Measurements from ENCODE around the gene SCAP. TPM values are rescaled to one million over a fixed set of nuclear protein-coding genes. Genes with fewer than 3 reads are reported as not detected.

SCAP gene
- total and polyA plus RNA-seq, 2 experiments from 2014 or later: 35.5 to 141 TPM

GRCh38 chr3:47378869-47379268, 96.9 kb downstream of the SCAP start (continued):
- TF ChIP-seq ZNF114 (CRISPR knock-in tag; IDR thresholded peaks at IDR 0.05): no peak

GRCh38 chr3:47377186-47377585, 98.6 kb downstream of the SCAP start:
- Histone ChIP-seq H3K4me1 (ENCODE audit: insufficient read depth) (0 out of 2 replicates have a peak, but pooled peaks cover 4% of the 10 kb centered on the region), H3K4me3 (no peak overlapping the region), H3K27ac (ENCODE audit: low read depth) (no peak overlapping the region), H3K27me3 (ENCODE audit: insufficient read depth) (no peaks in the 10 kb centered on the region), H3K9me2 (ENCODE audit: insufficient read depth) (no peaks in the 10 kb centered on the region), H3K36me3 (ENCODE audit: insufficient read depth) (no peaks in the 10 kb centered on the region), H3K4me2 (no peak overlapping the region), H4K20me1 (replicated peaks; ENCODE audit: insufficient read depth) (peaks cover 8% of the 10 kb centered on the region; the same call in 1 of the 2 replicates), H2AFZ (no peak overlapping the region), H3K79me2 (replicated peaks; ENCODE audit: insufficient read depth) (peaks cover 14% of the 10 kb centered on the region), H3F3A (replicated peaks; ENCODE audit: low read depth) (peaks cover 11% of the 10 kb centered on the region; the same call in 1 of the 2 replicates)
- no peak for TF ChIP-seq ZNF462 (CRISPR knock-in tag; IDR thresholded peaks at IDR 0.05)
- no peak for TF ChIP-seq POLR2AphosphoS5 (IDR thresholded peaks at IDR 0.05; ENCODE audit: low read depth)
- no peak for TF ChIP-seq ZNF331 (CRISPR knock-in tag; IDR thresholded peaks at IDR 0.05; ENCODE audit: low read depth)
- TF ChIP-seq JUNB (IDR thresholded peaks at IDR 0.05; ENCODE audit: unreplicated experiment): no peak
- Mint-ChIP-seq H3K4me3 (no peak overlapping the region), H3K36me3 (ENCODE audit: low read depth) (no peaks in the 10 kb centered on the region), H3K27me3 (ENCODE audit: insufficient read depth, low read depth, poor library complexity) (peaks cover 10% of the 10 kb centered on the region), H3K9me3 (no peaks in the 10 kb centered on the region), H3K4me1 (peaks cover 15% of the 10 kb centered on the region), H3K27ac (no peak overlapping the region)
- no peak for ATAC-seq
- DNase-seq (ENCODE audit: low spot score): no peak
